ENCODE results near the gene TPRN.

The TPRN gene

GRCh38 chr9:137192859-137193258 is 7.7 kb downstream of the TPRN start:
- in situ Hi-C loops (cut with MboI; ENCODE audit: low sequenced_read_pairs), result no loop called here

- in situ Hi-C loops (cut with MboI; ENCODE audit: low sequenced_read_pairs), result no loop called here
These were observed 8.1 kb downstream of the TPRN start for GRCh38 chr9:137192448-137192780.

- in situ Hi-C loops (cut with MboI; ENCODE audit: low sequenced_read_pairs), result no loop called here
These were observed 8.7 kb downstream of the TPRN start for GRCh38 chr9:137191691-137192447.

GRCh38 chr9:137191245-137191644 is 9.3 kb downstream of the TPRN start:
- in situ Hi-C loops (cut with MboI; ENCODE audit: low sequenced_read_pairs), result no loop called here

GRCh38 chr9:137190315-137190856 is 10.2 kb downstream of the TPRN start:
- in situ Hi-C loops (cut with MboI; ENCODE audit: low sequenced_read_pairs), result no loop called here

GRCh38 chr9:137189297-137190295 is 10.9 kb downstream of the TPRN start:
- in situ Hi-C loops (cut with MboI; ENCODE audit: low sequenced_read_pairs), result no loop called here

GRCh38 chr9:137188490-137189296 is 11.8 kb downstream of the TPRN start, which contains the start of the genes ANAPC2 and SSNA1:
Gene ANAPC2, minus strand, starts transcription at chr9:137188560. Its CDS starts 28 bp downstream, at chr9:137188532.
Gene SSNA1, plus strand, starts transcription at chr9:137188676. Its CDS starts 51 bp downstream, at chr9:137188727.
- in situ Hi-C loops (cut with MboI; ENCODE audit: low sequenced_read_pairs), result no loop called here

- in situ Hi-C loops (cut with MboI; ENCODE audit: low sequenced_read_pairs), result no loop called here
These were observed 12.5 kb downstream of the TPRN start for GRCh38 chr9:137188086-137188489.

- in situ Hi-C loops (cut with MboI; ENCODE audit: low sequenced_read_pairs), result no loop called here
These were observed 13.2 kb downstream of the TPRN start for GRCh38 chr9:137187386-137187785.

- in situ Hi-C loops (cut with MboI; ENCODE audit: low sequenced_read_pairs), result no loop called here
These were observed 14.2 kb downstream of the TPRN start for GRCh38 chr9:137186385-137186784.

- in situ Hi-C loops (cut with MboI; ENCODE audit: low sequenced_read_pairs), result no loop called here
These were observed 14.6 kb downstream of the TPRN start for GRCh38 chr9:137185921-137186320.

GRCh38 chr9:137184881-137185660 is 15.5 kb downstream of the TPRN start:
- in situ Hi-C loops (cut with MboI; ENCODE audit: low sequenced_read_pairs), result no loop called here

- in situ Hi-C loops (cut with MboI; ENCODE audit: low sequenced_read_pairs), result no loop called here
These were observed 16.5 kb downstream of the TPRN start for GRCh38 chr9:137183980-137184595.

GRCh38 chr9:137182836-137183235 is 17.7 kb downstream of the TPRN start:
- in situ Hi-C loops (cut with MboI; ENCODE audit: low sequenced_read_pairs), result no loop called here

GRCh38 chr9:137181680-137182079 is 18.9 kb downstream of the TPRN start:
- in situ Hi-C loops (cut with MboI; ENCODE audit: low sequenced_read_pairs), result no loop called here

- in situ Hi-C loops (cut with MboI; ENCODE audit: low sequenced_read_pairs), result no loop called here
These were observed 20.1 kb downstream of the TPRN start for GRCh38 chr9:137180491-137180890.

GRCh38 chr9:137179761-137180160 is 20.8 kb downstream of the TPRN start:
- in situ Hi-C loops (cut with MboI; ENCODE audit: low sequenced_read_pairs), result no loop called here

- in situ Hi-C loops (cut with MboI; ENCODE audit: low sequenced_read_pairs), result no loop called here
These were observed 21.5 kb downstream of the TPRN start for GRCh38 chr9:137178939-137179630.
